NCI-H524 (cell line): ENCODE measurements around the gene TMEM253.

ENCODE experiments used
- DNase-seq, 2 experiments: peaks; one replicate each; lab custom pipeline; 2025; lab: John Stamatoyannopoulos, UW

The TMEM253 gene

DNA sequence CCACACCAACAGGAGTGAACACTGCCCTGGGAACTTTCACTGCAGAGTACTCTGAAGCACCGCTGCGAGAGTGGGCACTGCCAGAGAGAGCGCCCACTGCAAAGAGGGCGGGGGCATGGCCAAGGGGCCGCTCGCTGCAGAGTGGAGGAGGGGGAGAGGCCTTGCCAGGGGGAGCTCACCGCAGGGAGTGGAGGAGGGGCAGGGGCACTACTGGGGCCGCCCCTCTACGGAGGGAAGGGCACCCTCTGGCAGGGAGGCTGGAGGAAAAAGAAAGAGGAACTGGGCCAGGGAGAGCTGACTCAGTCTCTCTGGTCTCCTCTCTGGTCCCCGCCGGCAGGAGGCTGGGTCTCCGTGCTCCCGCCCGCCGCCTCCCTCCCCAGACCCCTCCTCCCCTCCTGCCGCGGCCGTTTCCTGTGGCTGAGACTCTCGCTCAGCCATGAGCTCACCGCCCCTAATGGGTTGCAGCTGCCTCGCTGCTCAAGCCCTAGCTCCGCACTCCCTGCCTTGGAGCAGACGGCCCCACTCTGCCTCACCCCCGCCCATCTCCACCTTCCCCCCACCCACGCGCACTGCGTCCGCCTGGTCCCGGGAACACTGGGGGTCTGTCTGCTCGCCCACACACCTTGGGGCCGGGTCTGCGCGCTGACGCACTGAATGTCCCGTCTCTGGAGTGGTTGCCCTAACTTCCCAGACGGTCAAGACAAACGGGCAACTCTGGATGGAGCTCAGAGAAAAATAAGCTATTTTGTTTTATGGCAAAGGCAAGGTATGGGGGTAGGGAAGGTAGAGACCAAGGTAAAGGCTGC, 29.4 kb upstream of the TMEM253 start:
- DNase-seq, result peak; percentile 47 to 78

DNA sequence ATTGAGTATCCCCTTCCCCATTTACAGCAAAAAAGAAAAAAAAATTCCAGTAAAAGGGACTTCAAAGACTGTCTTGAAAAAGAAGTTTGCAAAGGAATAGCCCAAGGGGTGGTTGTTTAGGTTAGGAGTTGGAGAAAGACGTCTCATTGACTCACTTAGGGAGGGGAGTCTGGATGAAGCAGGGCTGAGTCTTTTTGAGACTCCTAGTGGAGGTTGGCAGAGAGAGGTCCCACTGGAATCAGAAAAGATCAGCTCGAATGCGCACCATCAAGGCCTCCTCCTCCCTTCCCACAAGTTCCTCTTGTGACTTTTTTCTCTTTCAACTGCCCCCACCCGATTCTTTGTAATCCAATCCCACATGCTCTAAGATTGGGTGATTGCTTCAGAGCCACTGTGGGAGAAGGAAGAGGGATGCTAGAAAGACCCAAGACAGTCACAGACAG, 28.8 kb upstream of the TMEM253 start:
- no peak for DNase-seq

- DNase-seq, result no peak
Observed at GRCh38 chr14:21072781-21073339, 28.0 kb upstream of the TMEM253 start.

- DNase-seq, result no peak
Observed at GRCh38 chr14:21073921-21074320, 26.9 kb upstream of the TMEM253 start.

- DNase-seq, result no peak
Observed at GRCh38 chr14:21074398-21075272, 26.2 kb upstream of the TMEM253 start.

DNA sequence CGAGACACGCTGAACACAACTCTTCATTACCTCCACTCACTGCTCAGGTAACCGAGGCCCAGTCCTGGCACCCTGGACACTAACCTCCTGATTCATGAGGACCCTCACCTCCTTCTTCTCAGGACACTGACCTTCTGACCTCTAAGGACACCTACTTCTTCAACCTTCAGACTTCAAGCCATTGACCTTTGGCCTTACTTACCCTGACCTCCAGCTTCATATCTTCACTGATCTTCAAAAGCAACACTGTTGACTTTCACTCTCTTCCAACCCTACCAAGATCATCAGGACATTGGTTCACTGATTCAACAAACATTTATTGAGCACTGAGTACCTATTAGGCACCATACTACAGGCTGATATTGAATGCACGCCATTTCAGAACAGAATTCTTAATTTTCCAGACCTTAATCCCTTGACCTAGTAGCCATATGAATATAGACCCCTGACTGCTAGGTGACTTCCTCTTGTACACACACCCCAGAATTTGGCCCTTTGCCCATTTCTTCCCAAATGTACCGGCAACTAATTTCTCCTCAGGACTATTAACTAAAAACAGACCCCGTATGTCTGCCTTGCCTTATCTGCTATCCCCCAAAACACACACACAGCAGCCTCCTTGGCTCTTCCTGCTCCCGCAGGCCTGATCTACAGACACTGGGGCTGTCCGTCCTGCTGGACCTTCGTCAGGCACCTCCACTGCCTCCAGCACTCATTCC, 25.0 kb upstream of the TMEM253 start:
- no peak for DNase-seq

GRCh38 chr14:21077672-21078071, 23.2 kb upstream of the TMEM253 start:
- DNase-seq, result no peak

- DNase-seq, result no peak
Observed at GRCh38 chr14:21078287-21078686, 22.6 kb upstream of the TMEM253 start.

DNA sequence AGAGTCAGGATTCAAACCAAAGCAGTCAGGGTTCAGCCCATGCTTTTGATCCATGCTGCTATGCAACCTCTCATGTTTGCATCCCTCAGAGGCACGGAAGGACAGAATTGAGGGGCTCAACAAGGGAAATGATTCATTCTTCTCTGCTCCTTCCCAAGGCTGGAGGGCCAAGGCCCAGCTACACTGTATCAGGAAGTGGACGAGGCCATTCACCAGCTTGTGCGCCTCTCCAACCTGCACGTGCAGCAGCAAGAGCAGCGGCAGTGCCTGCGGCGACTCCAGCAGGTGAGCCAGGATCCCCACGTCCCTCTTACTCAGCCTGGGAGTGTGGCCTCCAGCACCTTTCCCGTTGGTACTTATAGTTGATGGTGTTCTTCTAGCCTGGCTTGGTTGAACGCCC, 22.1 kb upstream of the TMEM253 start:
- DNase-seq, result no peak

DNA sequence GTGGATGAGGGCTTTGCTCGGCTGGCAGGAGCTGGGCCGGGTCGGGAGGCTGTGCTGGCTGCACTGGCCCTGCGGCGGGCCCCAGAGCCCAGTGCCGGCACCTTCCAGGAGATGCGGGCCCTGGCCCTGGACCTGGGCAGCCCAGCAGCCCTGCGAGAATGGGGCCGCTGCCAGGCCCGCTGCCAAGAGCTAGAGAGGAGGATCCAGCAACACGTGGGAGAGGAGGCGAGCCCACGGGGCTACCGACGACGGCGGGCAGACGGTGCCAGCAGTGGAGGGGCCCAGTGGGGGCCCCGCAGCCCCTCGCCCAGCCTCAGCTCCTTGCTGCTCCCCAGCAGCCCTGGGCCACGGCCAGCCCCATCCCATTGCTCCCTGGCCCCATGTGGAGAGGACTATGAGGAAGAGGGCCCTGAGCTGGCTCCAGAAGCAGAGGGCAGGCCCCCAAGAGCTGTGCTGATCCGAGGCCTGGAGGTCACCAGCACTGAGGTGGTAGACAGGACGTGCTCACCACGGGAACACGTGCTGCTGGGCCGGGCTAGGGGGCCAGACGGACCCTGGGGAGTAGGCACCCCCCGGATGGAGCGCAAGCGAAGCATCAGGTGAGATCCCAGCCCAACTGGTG, 19.2 kb upstream of the TMEM253 start:
- no peak for DNase-seq

GRCh38 chr14:21083565-21084325, 17.1 kb upstream of the TMEM253 start:
- DNase-seq, result no peak

- no peak for DNase-seq
Observed at GRCh38 chr14:21084396-21084795, 16.5 kb upstream of the TMEM253 start.

DNA sequence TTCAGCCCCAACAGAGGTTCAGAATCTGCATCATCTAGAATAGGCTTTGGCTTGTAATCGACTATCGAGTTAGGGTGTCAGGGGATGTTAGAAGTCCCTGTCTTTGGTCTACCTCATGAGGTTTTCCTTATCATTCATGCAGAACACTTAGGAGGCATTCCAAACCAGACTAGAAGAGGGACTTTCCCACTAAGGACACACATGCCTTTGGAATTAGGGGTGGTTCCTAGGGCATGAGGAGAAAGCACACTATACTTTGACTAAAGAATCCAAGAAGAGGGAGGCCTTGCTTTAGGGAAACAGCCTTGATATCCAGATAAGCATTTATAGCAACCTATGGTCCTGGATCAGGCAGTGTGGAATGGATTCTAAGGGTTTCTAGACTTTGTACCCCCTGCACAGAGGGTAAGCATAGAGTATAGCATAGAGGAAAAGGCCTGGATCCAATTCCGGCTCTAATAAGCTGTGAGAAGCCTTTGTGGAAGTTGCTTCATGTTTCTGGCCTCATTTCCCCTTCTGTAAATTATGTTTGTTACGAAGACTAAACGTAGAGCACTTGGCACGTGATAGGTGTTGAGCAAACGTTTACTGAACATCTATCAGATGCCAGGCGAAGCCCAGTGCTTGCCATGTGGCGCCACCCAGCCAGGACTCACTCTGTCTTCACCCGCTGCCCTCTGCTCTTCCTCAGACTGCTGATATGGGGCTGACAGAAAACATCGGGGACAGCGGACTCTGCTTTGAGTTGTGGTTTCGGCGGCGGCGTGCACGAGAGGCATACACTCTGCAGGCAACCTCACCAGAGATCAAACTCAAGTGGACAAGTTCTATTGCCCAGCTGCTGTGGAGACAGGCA, 15.6 kb upstream of the TMEM253 start:
- DNase-seq, result no peak

DNA sequence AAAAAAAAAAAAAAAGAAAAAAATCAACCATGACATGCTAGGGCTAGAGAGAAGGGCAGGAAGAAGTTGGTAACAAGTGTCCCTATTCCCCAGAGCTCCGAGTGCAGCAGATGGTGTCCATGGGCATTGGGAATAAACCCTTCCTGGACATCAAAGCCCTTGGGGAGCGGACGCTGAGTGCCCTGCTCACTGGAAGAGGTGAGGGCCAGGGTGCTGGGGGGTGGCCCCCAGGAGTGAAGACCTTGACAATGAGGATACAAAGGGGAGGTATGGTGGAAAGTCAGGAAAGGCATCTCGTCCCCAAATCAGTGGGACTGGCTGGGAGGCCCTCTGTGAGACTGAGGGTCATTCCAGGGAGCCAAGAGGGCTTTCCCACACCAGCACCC, 14.0 kb upstream of the TMEM253 start:
- DNase-seq, result no peak

- DNase-seq, result peak; percentile 68 to 85
Observed at GRCh38 chr14:21087294-21088091, 13.4 kb upstream of the TMEM253 start.

DNA sequence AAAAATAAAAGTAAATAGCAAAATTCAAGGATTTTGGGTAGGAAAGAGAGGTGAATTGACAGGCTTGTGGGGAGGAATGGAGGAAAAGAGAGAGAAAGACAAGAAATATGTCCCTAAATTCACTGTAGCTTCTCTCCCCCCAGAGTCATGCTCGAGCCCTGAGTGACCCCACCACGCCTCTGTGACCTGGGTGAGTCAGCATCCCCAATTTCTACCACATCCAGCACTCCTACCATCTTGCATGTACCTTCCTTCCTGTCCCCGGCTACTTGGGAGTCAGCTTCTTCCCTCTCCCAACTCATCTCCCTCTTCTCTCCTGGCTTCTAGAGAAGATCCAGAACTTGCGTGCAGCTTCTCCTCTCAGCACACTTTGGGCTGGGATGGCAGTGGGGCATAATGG, 12.2 kb upstream of the TMEM253 start:
- DNase-seq, result no peak

DNA sequence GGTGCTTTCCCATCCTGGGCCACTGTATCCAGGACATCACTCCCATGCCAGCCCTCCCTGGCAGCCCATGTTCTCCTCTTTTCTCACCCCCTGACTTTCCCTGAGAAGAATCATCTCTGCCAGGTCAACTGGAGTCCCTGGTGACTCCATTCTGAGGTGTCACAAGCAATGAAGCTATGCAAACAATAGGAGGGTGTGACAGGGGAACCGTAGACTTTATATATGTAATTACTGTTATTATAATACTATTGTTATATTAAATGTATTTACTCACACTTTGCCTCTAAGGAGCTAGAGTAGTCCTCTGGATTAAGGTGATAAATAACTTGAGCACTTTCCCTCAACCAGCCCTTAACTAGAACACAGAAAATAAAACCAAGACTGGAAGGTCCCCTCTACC, 11.6 kb upstream of the TMEM253 start:
- no peak for DNase-seq

DNA sequence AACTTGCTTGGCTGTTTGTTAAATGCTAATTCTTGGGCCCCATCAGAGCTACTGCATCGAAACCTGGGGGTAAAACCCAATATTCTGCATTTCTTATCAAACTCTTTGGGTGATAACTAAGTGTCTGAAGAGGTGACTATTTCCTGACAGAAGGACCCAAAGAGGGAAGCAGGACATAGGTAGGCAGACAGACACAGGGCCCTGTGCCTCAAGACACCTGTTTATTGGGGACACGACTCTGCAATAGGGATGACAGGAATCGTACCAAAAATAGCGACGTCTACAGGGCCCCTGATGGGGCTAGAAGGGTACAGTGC, 11.0 kb upstream of the TMEM253 start:
- no peak for DNase-seq

DNA sequence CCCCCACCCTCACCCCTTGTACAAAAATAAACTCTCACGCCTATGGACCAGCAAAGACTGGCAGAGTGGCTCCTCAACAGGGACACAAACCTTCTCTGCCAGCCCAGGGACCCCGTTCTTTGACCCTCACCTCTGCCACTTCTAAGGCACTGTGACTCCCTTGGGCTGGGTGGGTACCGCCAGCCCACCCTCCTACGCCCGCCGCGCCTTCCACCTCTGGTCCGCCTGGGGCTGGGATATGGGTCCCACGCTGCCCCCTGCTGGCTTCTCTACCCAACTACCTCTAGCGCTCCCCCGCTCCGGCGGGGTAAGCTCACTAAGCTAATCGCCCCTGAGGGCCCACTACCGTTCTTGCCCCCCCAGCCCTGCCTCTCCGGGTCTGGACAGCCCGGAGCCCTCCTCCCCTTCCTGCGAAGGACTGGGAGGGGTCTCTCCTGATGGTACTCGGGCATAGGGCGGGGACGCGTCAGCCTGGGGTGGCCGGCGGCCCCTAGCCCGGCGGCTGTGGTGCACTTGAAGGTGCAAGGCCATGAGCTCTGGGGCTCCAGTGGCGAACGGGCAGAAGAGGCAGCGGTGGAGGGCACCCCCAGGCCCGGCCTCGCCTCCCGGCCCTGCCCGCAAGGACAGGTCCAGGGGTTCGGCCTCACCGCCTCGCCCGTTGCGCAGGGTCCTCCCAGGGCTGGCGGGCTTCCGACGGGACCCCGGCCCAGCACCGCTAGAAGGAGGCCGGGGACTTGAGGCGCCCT, 10.5 kb upstream of the TMEM253 start:
- no peak for DNase-seq
